Erythroblast (primary cell): ENCODE measurements around the gene TMEM273.

Source experiments
- GATA1 ChIP-seq: IDR thresholded peaks from 2 replicates; pipeline ENCODE4 v1.6.1; 2011; ENCODE audit warnings: low read depth, mild to moderate bottlenecking, control low read depth, low read length, moderate library complexity
- POLR2A ChIP-seq: IDR thresholded peaks from 2 replicates; pipeline ENCODE4 v1.6.1; 2011; ENCODE audit warnings: mild to moderate bottlenecking, low read length

DNA sequence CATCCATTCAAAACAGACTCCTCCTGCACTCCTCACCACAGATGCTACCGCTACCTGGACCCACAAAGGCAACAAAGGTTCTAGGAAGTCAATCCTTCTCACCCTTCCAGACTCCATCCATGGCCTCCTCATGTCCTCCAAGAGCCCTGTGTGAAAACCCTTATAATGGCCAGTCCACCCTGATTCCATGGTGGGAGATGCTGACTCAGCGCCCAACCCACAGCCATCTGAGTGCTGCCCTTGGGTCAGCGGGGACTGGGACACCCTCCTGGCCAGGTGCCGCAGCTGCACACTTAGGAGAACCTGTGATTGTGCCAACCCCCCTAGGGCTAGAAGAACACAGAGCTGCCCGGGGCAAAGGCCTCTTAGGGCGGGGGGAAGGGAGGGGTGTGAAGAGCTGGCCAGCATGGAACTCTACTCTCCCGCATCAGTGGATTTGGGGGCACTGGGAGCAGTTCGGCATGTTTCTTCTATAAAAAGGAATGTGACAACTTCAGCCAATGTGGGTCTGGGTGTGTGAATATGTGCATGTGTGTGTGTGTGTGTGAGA is 25.4 kb downstream of the TMEM273 start:
- TF ChIP-seq POLR2A (no peak), GATA1 (no peak)
